Bronchial epithelial cell (primary cell): ENCODE measurements around the gene GPR161. TPM values are rescaled to one million over a fixed set of nuclear protein-coding genes. Genes with fewer than 3 reads are reported as not detected.
"Not testable (repeated sequence)": the region's sequence is repeated elsewhere in the genome, so short reads cannot be mapped to it uniquely, and the experiment has no call there.

ENCODE experiments used
- DNase-seq: peaks from one replicate; pipeline ENCODE4 v3.0.0-alpha.2; 2010; ENCODE audit warnings: low read depth
- FAIRE-seq: peaks from 2 replicates; lab custom pipeline; 2011; peaks lifted over from hg19 to GRCh38; lab: Jason Lieb, UNC
- H3K27me3 ChIP-seq: 2 replicates; pipeline ENCODE4 v1.5.1; 2011; ENCODE audit warnings: low read length; ENCODE audit not compliant: control insufficient read depth, insufficient read depth
- H3K36me3 ChIP-seq: 2 replicates; pipeline ENCODE4 v1.5.1; 2011; ENCODE audit warnings: low read length; ENCODE audit not compliant: control insufficient read depth, insufficient read depth
- H3K4me3 ChIP-seq: 2 replicates; pipeline ENCODE4 v1.5.1; 2011; ENCODE audit warnings: mild to moderate bottlenecking, low read depth, low read length, control low read depth
- CTCF ChIP-seq: IDR thresholded peaks from 2 replicates; pipeline ENCODE4 v1.5.1; 2011; ENCODE audit warnings: mild to moderate bottlenecking, moderate library complexity, low read length, control low read depth, inconsistent platforms; ENCODE audit not compliant: insufficient read depth, severe bottlenecking
- total RNA-seq: library from RNA; depleted of rRNA; stranded (reverse); fragments of >200 nt; gene quantifications from 2 replicates; pipeline ENCODE4 v1.2.1, GENCODE V29; 2014

GPR161 gene
- total RNA-seq, 1 donor from 2014 or later = 8.2 TPM

GRCh38 chr1:168065506-168065905 lies 71.2 kb downstream of the GPR161 start:
- Histone ChIP-seq H3K4me3 (no peak overlapping the region), H3K36me3 (peaks cover 4% of the 10 kb centered on the region), H3K27me3 (no peaks in the 10 kb centered on the region)
- no peak for FAIRE-seq
- DNase-seq = no peak
- TF ChIP-seq CTCF = no peak

GRCh38 chr1:168064216-168064615 lies 72.5 kb downstream of the GPR161 start:
- H3K36me3 ChIP-seq = peaks cover 4% of the 10 kb centered on the region
- no peaks in the 10 kb centered on the region for H3K27me3 ChIP-seq
- DNase-seq (no peak), FAIRE-seq (no peak)
- TF ChIP-seq CTCF = no peak
- no peak overlapping the region for H3K4me3 ChIP-seq

- peak; percentile 54 for DNase-seq
- no peak for FAIRE-seq
- Histone ChIP-seq H3K27me3 (no peaks in the 10 kb centered on the region), H3K4me3 (no peak overlapping the region), H3K36me3 (peaks cover 5% of the 10 kb centered on the region)
- TF ChIP-seq CTCF = no peak
Measured at GRCh38 chr1:168057921-168058320, 78.8 kb downstream of the GPR161 start.

- peaks cover 7% of the 10 kb centered on the region for H3K36me3 ChIP-seq
- TF ChIP-seq CTCF = no peak
- FAIRE-seq (no peak), DNase-seq (no peak)
- H3K4me3 ChIP-seq = no peak overlapping the region
- no peaks in the 10 kb centered on the region for H3K27me3 ChIP-seq
Measured at GRCh38 chr1:168057355-168057754, 79.4 kb downstream of the GPR161 start.

GRCh38 chr1:168056152-168056551 lies 80.6 kb downstream of the GPR161 start:
- H3K27me3 ChIP-seq, H3K4me3 ChIP-seq, H3K36me3 ChIP-seq, FAIRE-seq, DNase-seq: not testable (repeated sequence)

GRCh38 chr1:168054117-168054516 lies 82.6 kb downstream of the GPR161 start:
- no peak overlapping the region for H3K4me3 ChIP-seq

More at GRCh38 chr1:168054117-168054516, 82.6 kb downstream of the GPR161 start:
- Histone ChIP-seq H3K27me3 (no peaks in the 10 kb centered on the region), H3K36me3 (peaks cover 6% of the 10 kb centered on the region)
- TF ChIP-seq CTCF = no peak
- DNase-seq = no peak
- FAIRE-seq = no peak
